ENCODE results near the gene ABHD6.

DNA sequence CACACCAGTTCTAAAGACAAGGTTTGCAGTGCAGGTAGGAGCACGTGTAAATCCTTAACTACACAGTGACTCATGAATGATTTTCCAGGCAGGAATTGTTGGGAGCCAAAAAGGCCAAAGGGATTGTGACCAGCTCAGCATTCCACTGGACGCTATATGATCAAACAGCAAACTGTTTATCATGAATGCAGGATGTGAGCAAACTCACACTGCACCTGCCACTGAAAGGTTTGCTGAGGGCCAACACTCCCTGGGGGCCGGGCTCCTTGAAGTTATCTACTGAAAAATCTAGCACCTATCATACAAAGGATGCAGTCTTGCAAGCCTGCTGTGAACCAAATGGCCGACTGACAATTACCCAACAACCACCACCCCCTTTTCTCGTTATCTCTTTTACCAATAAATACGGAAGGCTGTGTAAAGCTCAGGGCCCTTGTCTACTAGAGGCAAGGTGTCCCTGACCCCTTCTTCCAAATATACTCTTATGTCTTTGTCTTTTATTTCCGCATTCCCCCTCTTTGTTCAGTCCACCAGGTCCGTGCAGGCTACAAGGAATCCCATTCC lies 15.3 kb upstream of the ABHD6 start:
- TF ChIP-seq, protein P1, sequence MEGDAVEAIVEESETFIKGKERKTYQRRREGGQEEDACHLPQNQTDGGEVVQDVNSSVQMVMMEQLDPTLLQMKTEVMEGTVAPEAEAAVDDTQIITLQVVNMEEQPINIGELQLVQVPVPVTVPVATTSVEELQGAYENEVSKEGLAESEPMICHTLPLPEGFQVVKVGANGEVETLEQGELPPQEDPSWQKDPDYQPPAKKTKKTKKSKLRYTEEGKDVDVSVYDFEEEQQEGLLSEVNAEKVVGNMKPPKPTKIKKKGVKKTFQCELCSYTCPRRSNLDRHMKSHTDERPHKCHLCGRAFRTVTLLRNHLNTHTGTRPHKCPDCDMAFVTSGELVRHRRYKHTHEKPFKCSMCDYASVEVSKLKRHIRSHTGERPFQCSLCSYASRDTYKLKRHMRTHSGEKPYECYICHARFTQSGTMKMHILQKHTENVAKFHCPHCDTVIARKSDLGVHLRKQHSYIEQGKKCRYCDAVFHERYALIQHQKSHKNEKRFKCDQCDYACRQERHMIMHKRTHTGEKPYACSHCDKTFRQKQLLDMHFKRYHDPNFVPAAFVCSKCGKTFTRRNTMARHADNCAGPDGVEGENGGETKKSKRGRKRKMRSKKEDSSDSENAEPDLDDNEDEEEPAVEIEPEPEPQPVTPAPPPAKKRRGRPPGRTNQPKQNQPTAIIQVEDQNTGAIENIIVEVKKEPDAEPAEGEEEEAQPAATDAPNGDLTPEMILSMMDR (IDR thresholded peaks at IDR 0.05) = no peak
- TF ChIP-seq, protein P2, sequence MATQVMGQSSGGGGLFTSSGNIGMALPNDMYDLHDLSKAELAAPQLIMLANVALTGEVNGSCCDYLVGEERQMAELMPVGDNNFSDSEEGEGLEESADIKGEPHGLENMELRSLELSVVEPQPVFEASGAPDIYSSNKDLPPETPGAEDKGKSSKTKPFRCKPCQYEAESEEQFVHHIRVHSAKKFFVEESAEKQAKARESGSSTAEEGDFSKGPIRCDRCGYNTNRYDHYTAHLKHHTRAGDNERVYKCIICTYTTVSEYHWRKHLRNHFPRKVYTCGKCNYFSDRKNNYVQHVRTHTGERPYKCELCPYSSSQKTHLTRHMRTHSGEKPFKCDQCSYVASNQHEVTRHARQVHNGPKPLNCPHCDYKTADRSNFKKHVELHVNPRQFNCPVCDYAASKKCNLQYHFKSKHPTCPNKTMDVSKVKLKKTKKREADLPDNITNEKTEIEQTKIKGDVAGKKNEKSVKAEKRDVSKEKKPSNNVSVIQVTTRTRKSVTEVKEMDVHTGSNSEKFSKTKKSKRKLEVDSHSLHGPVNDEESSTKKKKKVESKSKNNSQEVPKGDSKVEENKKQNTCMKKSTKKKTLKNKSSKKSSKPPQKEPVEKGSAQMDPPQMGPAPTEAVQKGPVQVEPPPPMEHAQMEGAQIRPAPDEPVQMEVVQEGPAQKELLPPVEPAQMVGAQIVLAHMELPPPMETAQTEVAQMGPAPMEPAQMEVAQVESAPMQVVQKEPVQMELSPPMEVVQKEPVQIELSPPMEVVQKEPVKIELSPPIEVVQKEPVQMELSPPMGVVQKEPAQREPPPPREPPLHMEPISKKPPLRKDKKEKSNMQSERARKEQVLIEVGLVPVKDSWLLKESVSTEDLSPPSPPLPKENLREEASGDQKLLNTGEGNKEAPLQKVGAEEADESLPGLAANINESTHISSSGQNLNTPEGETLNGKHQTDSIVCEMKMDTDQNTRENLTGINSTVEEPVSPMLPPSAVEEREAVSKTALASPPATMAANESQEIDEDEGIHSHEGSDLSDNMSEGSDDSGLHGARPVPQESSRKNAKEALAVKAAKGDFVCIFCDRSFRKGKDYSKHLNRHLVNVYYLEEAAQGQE (IDR thresholded peaks at IDR 0.05; ENCODE audit: insufficient read depth in 1 of 2, low read depth in 2 of 2, low read length in 1 of 2) = no peak
- TF ChIP-seq POLR2AphosphoS5 (IDR thresholded peaks at IDR 0.05; ENCODE audit: low read depth, low read length) (no peak), SIN3A (IDR thresholded peaks at IDR 0.05; ENCODE audit: borderline replicate concordance, insufficient read depth, low read depth, low read length) (no peak), TCF7L2 (IDR thresholded peaks at IDR 0.05; ENCODE audit: low read depth, low read length) (peak; percentile 66)

All from Panc1 (cell line).